ENCODE data around the gene HIVEP3.

Gene HIVEP3

GRCh38 chr1:41515778-41516167 is 402.9 kb downstream of the HIVEP3 start:
- DNase-seq (ENCODE audit: low read depth): no peak

- no peak for DNase-seq (ENCODE audit: low read depth)
Measured at GRCh38 chr1:41515131-41515678, 403.5 kb downstream of the HIVEP3 start.

- DNase-seq (ENCODE audit: low read depth): no peak
Measured at GRCh38 chr1:41514381-41514780, 404.3 kb downstream of the HIVEP3 start.

- DNase-seq (ENCODE audit: low read depth): no peak
Measured at GRCh38 chr1:41513383-41513735, 405.4 kb downstream of the HIVEP3 start.

- no peak for DNase-seq (ENCODE audit: low read depth)
Measured at GRCh38 chr1:41512701-41513382, 405.9 kb downstream of the HIVEP3 start.

- no peak for DNase-seq (ENCODE audit: low read depth)
Measured at GRCh38 chr1:41511239-41511540, 407.5 kb downstream of the HIVEP3 start.

- no peak for DNase-seq (ENCODE audit: low read depth)
Measured at GRCh38 chr1:41510531-41511238, 408.0 kb downstream of the HIVEP3 start.

- DNase-seq (ENCODE audit: low read depth): no peak
Measured at GRCh38 chr1:41509270-41509671, 409.5 kb downstream of the HIVEP3 start.

GRCh38 chr1:41508290-41508689 is 410.4 kb downstream of the HIVEP3 start:
- DNase-seq (ENCODE audit: low read depth): no peak

- no peak for DNase-seq (ENCODE audit: low read depth)
Measured at GRCh38 chr1:41507836-41508235, 410.9 kb downstream of the HIVEP3 start.

GRCh38 chr1:41507110-41507720 is 411.5 kb downstream of the HIVEP3 start:
- no peak for DNase-seq (ENCODE audit: low read depth)

- DNase-seq (ENCODE audit: low read depth): no peak
Measured at GRCh38 chr1:41504114-41505035, 414.3 kb downstream of the HIVEP3 start.

GRCh38 chr1:41503538-41504113 is 415.1 kb downstream of the HIVEP3 start:
- no peak for DNase-seq (ENCODE audit: low read depth)

GRCh38 chr1:41502912-41503311 is 415.8 kb downstream of the HIVEP3 start:
- no peak for DNase-seq (ENCODE audit: low read depth)

GRCh38 chr1:41501581-41501980 is 417.1 kb downstream of the HIVEP3 start:
- DNase-seq (ENCODE audit: low read depth): no peak

- DNase-seq (ENCODE audit: low read depth): no peak
Measured at GRCh38 chr1:41500781-41501518, 417.8 kb downstream of the HIVEP3 start.

- DNase-seq (ENCODE audit: low read depth): no peak
Measured at GRCh38 chr1:41500378-41500777, 418.3 kb downstream of the HIVEP3 start.

GRCh38 chr1:41499591-41499990 is 419.1 kb downstream of the HIVEP3 start:
- no peak for DNase-seq (ENCODE audit: low read depth)

- no peak for DNase-seq (ENCODE audit: low read depth)
Measured at GRCh38 chr1:41498804-41499203, 419.9 kb downstream of the HIVEP3 start.

GRCh38 chr1:41498391-41498790 is 420.3 kb downstream of the HIVEP3 start:
- no peak for DNase-seq (ENCODE audit: low read depth)

GRCh38 chr1:41497461-41498030 is 421.2 kb downstream of the HIVEP3 start:
- no peak for DNase-seq (ENCODE audit: low read depth)

Data from stimulated activated CD8-positive, alpha-beta memory T cell treated with anti-CD3 and anti-CD28 coated beads, Interleukin-15, amount 100 ng/mL, for 24 hours (primary cell).